Measurements from ENCODE around the gene XKR7. TPM values are rescaled to one million over a fixed set of nuclear protein-coding genes. Genes with fewer than 3 reads are reported as not detected.

XKR7 gene
- total RNA-seq, 1 donor from 2014 or later = 0.48 TPM

- Histone ChIP-seq H3K36me3 (ENCODE audit: insufficient read depth, low read length) (no peaks in the 10 kb centered on the region), H3K4me1 (ENCODE audit: insufficient read depth, low read length) (no peaks in the 10 kb centered on the region), H4K20me1 (ENCODE audit: insufficient read depth, low read length) (no peaks in the 10 kb centered on the region), H3K27me3 (ENCODE audit: insufficient read depth, low read length) (peaks cover 32% of the 10 kb centered on the region), H3K9me3 (ENCODE audit: insufficient read depth, low read depth, low read length) (no peaks in the 10 kb centered on the region), H3K4me2 (ENCODE audit: low read length) (no peak overlapping the region), H2AFZ (ENCODE audit: low read depth, low read length) (no peak overlapping the region), H3K27ac (ENCODE audit: low read depth, low read length) (no peak overlapping the region), H3K79me2 (ENCODE audit: insufficient read depth, low read length) (no peaks in the 10 kb centered on the region), H3K9ac (ENCODE audit: low read length) (no peak overlapping the region), H3K4me3 (ENCODE audit: insufficient read depth, low read depth, low read length) (no peak overlapping the region)
- TF ChIP-seq, protein P1, sequence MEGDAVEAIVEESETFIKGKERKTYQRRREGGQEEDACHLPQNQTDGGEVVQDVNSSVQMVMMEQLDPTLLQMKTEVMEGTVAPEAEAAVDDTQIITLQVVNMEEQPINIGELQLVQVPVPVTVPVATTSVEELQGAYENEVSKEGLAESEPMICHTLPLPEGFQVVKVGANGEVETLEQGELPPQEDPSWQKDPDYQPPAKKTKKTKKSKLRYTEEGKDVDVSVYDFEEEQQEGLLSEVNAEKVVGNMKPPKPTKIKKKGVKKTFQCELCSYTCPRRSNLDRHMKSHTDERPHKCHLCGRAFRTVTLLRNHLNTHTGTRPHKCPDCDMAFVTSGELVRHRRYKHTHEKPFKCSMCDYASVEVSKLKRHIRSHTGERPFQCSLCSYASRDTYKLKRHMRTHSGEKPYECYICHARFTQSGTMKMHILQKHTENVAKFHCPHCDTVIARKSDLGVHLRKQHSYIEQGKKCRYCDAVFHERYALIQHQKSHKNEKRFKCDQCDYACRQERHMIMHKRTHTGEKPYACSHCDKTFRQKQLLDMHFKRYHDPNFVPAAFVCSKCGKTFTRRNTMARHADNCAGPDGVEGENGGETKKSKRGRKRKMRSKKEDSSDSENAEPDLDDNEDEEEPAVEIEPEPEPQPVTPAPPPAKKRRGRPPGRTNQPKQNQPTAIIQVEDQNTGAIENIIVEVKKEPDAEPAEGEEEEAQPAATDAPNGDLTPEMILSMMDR (IDR thresholded peaks at IDR 0.05; ENCODE audit: insufficient read depth, low read depth, low read length) = no peak
- no peak for TF ChIP-seq EZH2 (IDR thresholded peaks at IDR 0.05; ENCODE audit: insufficient read depth, low read length)
- no peak for FAIRE-seq
- Mint-ChIP-seq H3K4me3 (ENCODE audit: unreplicated experiment) (no peak overlapping the region), H3K9me3 (ENCODE audit: unreplicated experiment) (no peaks in the 10 kb centered on the region), H3K4me1 (ENCODE audit: low read depth, unreplicated experiment) (peaks cover 2% of the 10 kb centered on the region), H3K27me3 (ENCODE audit: low read depth, unreplicated experiment) (peaks cover 45% of the 10 kb centered on the region), H3K36me3 (ENCODE audit: low read depth, unreplicated experiment) (no peaks in the 10 kb centered on the region), H3K27ac (ENCODE audit: unreplicated experiment) (no peak overlapping the region)
- DNase-seq (ENCODE audit: low read depth) = no peak
Measured at GRCh38 chr20:31990641-31991338, 22.8 kb downstream of the XKR7 start.

GRCh38 chr20:31991339-31991705 lies 23.4 kb downstream of the XKR7 start:
- H3K4me3 ChIP-seq (ENCODE audit: insufficient read depth, low read depth, low read length) = no peak overlapping the region
- no peaks in the 10 kb centered on the region for H3K9me3 ChIP-seq (ENCODE audit: insufficient read depth, low read depth, low read length)
- H3K4me3 Mint-ChIP-seq (ENCODE audit: unreplicated experiment) = no peak overlapping the region
- H3K79me2 ChIP-seq (ENCODE audit: insufficient read depth, low read length) = no peaks in the 10 kb centered on the region
- H3K27me3 ChIP-seq (ENCODE audit: insufficient read depth, low read length) = peaks cover 32% of the 10 kb centered on the region
- FAIRE-seq (no peak), DNase-seq (ENCODE audit: low read depth) (no peak)
- no peaks in the 10 kb centered on the region for H3K36me3 ChIP-seq (ENCODE audit: insufficient read depth, low read length)
- no peak overlapping the region for H3K9ac ChIP-seq (ENCODE audit: low read length)
- no peak overlapping the region for H3K4me2 ChIP-seq (ENCODE audit: low read length)
- H3K27me3 Mint-ChIP-seq (ENCODE audit: low read depth, unreplicated experiment) = peaks cover 49% of the 10 kb centered on the region
- no peaks in the 10 kb centered on the region for H3K4me1 ChIP-seq (ENCODE audit: insufficient read depth, low read length)
- no peak overlapping the region for H3K27ac ChIP-seq (ENCODE audit: low read depth, low read length)
- TF ChIP-seq, protein P1 (IDR thresholded peaks at IDR 0.05; ENCODE audit: insufficient read depth, low read depth, low read length) = no peak
- no peak for TF ChIP-seq EZH2 (IDR thresholded peaks at IDR 0.05; ENCODE audit: insufficient read depth, low read length)
- no peaks in the 10 kb centered on the region for H4K20me1 ChIP-seq (ENCODE audit: insufficient read depth, low read length)
- H3K27ac Mint-ChIP-seq (ENCODE audit: unreplicated experiment) = no peak overlapping the region
- H2AFZ ChIP-seq (ENCODE audit: low read depth, low read length) = no peak overlapping the region
- H3K9me3 Mint-ChIP-seq (ENCODE audit: unreplicated experiment) = no peaks in the 10 kb centered on the region
- peaks cover 2% of the 10 kb centered on the region for H3K4me1 Mint-ChIP-seq (ENCODE audit: low read depth, unreplicated experiment)
- H3K36me3 Mint-ChIP-seq (ENCODE audit: low read depth, unreplicated experiment) = peaks cover 2% of the 10 kb centered on the region

- Mint-ChIP-seq H3K4me1 (ENCODE audit: low read depth, unreplicated experiment) (peaks cover 2% of the 10 kb centered on the region), H3K4me3 (ENCODE audit: unreplicated experiment) (no peak overlapping the region), H3K9me3 (ENCODE audit: unreplicated experiment) (no peaks in the 10 kb centered on the region), H3K27me3 (ENCODE audit: low read depth, unreplicated experiment) (peaks cover 55% of the 10 kb centered on the region), H3K36me3 (ENCODE audit: low read depth, unreplicated experiment) (peaks cover 6% of the 10 kb centered on the region), H3K27ac (ENCODE audit: unreplicated experiment) (no peak overlapping the region)
- Histone ChIP-seq H3K4me2 (ENCODE audit: low read length) (no peak overlapping the region), H3K4me3 (ENCODE audit: insufficient read depth, low read depth, low read length) (no peak overlapping the region), H3K9me3 (ENCODE audit: insufficient read depth, low read depth, low read length) (no peaks in the 10 kb centered on the region), H3K27me3 (ENCODE audit: insufficient read depth, low read length) (peaks cover 32% of the 10 kb centered on the region), H3K79me2 (ENCODE audit: insufficient read depth, low read length) (no peaks in the 10 kb centered on the region), H3K4me1 (ENCODE audit: insufficient read depth, low read length) (no peaks in the 10 kb centered on the region), H3K36me3 (ENCODE audit: insufficient read depth, low read length) (no peaks in the 10 kb centered on the region), H3K9ac (ENCODE audit: low read length) (no peak overlapping the region), H2AFZ (ENCODE audit: low read depth, low read length) (no peak overlapping the region), H3K27ac (ENCODE audit: low read depth, low read length) (no peak overlapping the region), H4K20me1 (ENCODE audit: insufficient read depth, low read length) (no peaks in the 10 kb centered on the region)
- TF ChIP-seq, protein P1 (IDR thresholded peaks at IDR 0.05; ENCODE audit: insufficient read depth, low read depth, low read length) = no peak
- TF ChIP-seq EZH2 (IDR thresholded peaks at IDR 0.05; ENCODE audit: insufficient read depth, low read length) = no peak
- no peak for DNase-seq (ENCODE audit: low read depth)
- no peak for FAIRE-seq
Measured at GRCh38 chr20:31992086-31992485, 24.1 kb downstream of the XKR7 start.
